Measurements from ENCODE around the gene SLC43A3.
"Not testable (repeated sequence)": the region's sequence is repeated elsewhere in the genome, so short reads cannot be mapped to it uniquely, and the experiment has no call there.

The SLC43A3 gene

DNA sequence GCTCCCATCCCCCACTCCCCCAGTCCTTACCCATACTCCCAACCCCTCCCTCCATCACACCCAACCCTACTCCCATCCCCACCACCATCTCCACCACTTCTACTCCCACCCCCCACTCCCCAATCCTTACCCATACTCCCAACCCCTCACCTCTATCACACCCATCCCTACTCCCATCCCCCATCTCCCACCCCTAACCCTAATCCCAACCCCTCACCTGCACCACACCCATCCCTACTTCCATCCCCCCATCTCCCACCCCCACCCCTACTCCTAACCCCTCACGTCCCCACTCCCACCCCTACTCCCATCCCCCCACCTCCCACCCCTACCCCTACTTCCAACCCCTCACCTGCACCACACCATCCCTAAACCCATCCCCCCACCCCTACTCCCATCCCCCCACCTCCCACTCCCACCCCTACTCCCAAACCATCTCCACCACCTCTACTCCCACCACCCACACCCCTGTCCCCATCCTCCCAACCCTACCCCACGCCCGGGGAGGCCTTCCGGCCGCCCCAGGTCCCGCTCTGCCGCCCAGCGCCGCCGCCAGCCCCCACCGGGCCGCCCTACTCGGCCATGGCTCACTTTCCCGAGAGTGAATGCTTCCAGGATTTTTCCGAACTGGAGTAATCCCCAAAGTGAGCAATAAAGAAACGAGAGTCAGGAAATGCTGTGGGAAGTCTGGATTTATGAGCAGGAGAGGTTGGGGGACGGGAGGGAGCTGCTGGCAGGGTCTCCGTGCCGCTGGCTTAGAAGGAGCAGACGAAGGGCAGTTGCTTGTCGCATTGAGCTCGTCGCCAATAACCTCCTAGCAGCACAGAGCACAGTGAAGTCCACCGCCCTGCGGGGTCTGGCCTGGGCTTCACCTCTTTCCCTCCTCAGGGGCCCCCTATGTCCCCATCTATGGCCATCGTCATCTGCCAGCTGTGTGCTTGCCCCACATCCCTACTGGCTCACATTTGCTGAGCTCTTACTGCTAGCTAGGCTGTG lies 50.5 kb downstream of the SLC43A3 start:
- no peak for DNase-seq

DNA sequence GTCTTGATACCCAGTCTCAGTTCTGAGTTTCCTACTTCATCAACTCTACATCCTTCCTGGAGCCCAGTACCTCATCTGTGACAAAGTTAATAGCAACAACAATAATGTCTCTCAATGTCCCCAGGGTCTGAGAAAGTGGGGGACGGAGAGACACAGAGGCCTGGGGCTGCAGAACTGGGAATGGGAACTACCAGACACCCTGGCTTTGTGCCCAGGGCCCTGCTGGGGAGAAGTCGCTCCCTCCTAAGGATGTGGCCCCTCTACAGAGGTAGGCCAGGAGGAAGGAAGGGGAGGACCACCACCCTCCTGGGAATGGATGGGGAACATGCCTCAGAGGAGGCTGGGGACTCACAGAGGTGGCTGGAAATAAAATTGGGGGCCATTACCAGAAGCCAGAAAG lies 51.4 kb downstream of the SLC43A3 start:
- DNase-seq, result no peak

GRCh38 chr11:57374966-57375365 lies 52.0 kb downstream of the SLC43A3 start:
- no peak for DNase-seq

GRCh38 chr11:57373146-57373545 lies 53.8 kb downstream of the SLC43A3 start:
- no peak for DNase-seq

DNA sequence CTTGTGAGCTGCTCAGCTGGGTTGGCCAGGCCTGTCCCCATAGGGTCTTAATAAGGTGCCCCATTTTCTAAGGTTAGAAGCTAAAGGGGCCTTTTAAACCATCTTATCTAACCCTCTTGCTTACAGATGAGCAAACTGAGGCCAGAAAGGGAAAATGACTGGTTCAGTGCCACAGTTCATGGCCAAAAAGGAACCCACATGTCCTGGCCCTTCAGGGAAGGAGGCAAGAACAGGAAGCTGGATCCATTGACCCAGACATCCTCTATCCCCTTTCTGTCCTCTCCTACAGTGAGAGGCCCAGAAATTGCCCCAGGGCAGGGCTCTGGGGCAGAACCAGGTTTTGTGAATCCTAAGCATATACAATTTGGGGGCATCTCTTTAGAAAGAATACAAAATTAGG lies 56.0 kb downstream of the SLC43A3 start:
- no peak for DNase-seq

- DNase-seq, result no peak
Observed at GRCh38 chr11:57370251-57370650, 56.7 kb downstream of the SLC43A3 start.

GRCh38 chr11:57368845-57369232 lies 58.1 kb downstream of the SLC43A3 start:
- no peak for DNase-seq

GRCh38 chr11:57368106-57368844 lies 58.6 kb downstream of the SLC43A3 start:
- DNase-seq, result no peak

GRCh38 chr11:57364851-57365660 lies 61.9 kb downstream of the SLC43A3 start:
- no peak for DNase-seq

GRCh38 chr11:57363131-57364080 lies 63.5 kb downstream of the SLC43A3 start:
- no peak for DNase-seq

- no peak for DNase-seq
Observed at GRCh38 chr11:57361926-57362325, 65.0 kb downstream of the SLC43A3 start.

DNA sequence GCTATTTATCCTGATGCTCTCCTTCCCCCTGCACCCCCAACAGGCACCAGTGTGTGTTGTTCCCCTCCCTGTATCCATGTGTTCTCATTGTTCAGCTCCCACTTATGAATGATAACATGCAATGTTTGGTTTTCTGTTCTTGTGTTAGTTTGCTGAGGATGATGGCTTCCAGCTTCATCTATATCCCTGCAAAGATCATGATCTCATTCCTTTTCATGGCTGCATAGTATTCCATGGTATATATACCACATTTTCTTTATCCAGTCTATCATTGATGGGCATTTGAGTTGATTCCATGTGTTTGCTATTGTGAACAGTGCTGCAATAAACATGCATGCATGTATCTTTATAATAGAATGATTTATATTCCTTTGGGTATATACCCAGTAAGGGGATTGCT lies 65.5 kb downstream of the SLC43A3 start:
- DNase-seq, result not testable (repeated sequence)

GRCh38 chr11:57360991-57361390 lies 65.9 kb downstream of the SLC43A3 start:
- DNase-seq, result no peak

GRCh38 chr11:57359896-57360690 lies 66.8 kb downstream of the SLC43A3 start:
- no peak for DNase-seq

- DNase-seq, result no peak
Observed at GRCh38 chr11:57359396-57359795, 67.5 kb downstream of the SLC43A3 start.

DNA sequence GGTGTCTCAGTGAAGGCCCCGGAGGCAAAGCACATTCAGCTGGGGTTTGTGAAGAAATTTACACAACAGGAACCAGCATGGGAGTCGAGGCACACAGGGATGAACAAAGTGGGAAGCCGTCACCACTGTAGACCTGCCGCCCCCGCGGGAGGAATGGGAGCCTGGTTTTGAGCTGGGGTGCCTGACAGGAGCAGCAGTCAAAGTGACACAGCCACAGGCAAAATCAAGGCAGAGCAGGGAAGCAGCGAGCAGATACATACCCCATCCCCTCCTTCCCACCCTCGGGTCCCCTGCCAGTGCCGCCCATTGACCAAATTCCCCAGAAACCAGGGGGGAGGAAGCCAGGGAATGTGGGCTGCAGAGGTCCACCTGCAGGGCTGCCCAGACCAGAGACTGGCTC lies 67.9 kb downstream of the SLC43A3 start:
- DNase-seq, result no peak

GRCh38 chr11:57358543-57358961 lies 68.4 kb downstream of the SLC43A3 start:
- no peak for DNase-seq

GRCh38 chr11:57357856-57358255 lies 69.1 kb downstream of the SLC43A3 start:
- no peak for DNase-seq

DNA sequence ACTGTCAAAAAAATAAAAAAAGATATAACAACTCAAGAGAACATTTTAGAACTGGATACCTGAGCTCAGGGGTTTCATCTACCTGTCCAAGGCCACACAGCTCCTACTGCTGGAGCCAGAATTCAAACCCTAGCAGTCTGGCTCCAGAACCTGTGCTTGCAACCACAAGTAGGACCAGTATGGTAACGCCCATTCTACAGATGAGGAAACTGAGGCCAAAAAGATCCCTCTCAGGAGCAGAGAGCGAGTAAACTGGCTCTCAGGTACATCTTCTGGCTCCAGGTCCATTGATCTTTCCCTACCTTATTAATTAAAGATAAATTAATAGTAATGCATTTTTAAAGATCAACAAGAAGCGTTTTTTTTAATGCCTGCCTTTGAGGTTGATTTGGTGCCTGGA lies 69.6 kb downstream of the SLC43A3 start:
- no peak for DNase-seq

Measured in activated CD4-positive, alpha-beta T cell treated with anti-CD3 and anti-CD28 coated beads, Interleukin-2, amount 50 U/mL, for 1 hour (primary cell).